ENCODE results near the gene VAV1.

VAV1 gene

GRCh38 chr19:6832412-6832811 lies 59.9 kb downstream of the VAV1 start:
- Histone ChIP-seq H3K9ac (ENCODE audit: low read length) (no peak overlapping the region), H3K36me3 (ENCODE audit: control insufficient read depth, insufficient read depth, low read length) (no peaks in the 10 kb centered on the region), H3K18ac (ENCODE audit: low read length) (no peak overlapping the region), H2AK5ac (ENCODE audit: low read length) (no peak overlapping the region), H4K5ac (ENCODE audit: low read length) (no peak overlapping the region), H3K4me2 (ENCODE audit: low read length) (no peak overlapping the region), H4K8ac (ENCODE audit: low read depth, low read length) (no peak overlapping the region), H3K27ac (ENCODE audit: low read depth, low read length) (no peak overlapping the region), H3K4me1 (ENCODE audit: control insufficient read depth, low read depth, low read length) (no peaks in the 10 kb centered on the region), H3K79me2 (ENCODE audit: control insufficient read depth, insufficient read depth, low read length) (no peaks in the 10 kb centered on the region), H3K23ac (ENCODE audit: low read length) (no peak overlapping the region), H3K4ac (ENCODE audit: low read depth, low read length) (no peak overlapping the region), H2BK5ac (ENCODE audit: low read length) (no peak overlapping the region), H3K27me3 (ENCODE audit: insufficient read depth, low read length, poor library complexity) (no peaks in the 10 kb centered on the region), H2BK120ac (ENCODE audit: low read depth, low read length) (no peak overlapping the region), H3K4me3 (ENCODE audit: low read length) (no peak overlapping the region), H2BK15ac (replicated peaks; ENCODE audit: low read depth) (no peak overlapping the region), H3K56ac (ENCODE audit: low read length) (no peak overlapping the region), H3K79me1 (ENCODE audit: low read length) (no peaks in the 10 kb centered on the region)
- WGBS (ENCODE audit: extremely low coverage, insufficient coverage, low lambda C conversion rate) = 100% methylated on average over 1 of the region's 1 CpG
- no peak for DNase-seq

GRCh38 chr19:6833166-6833790 lies 60.8 kb downstream of the VAV1 start:
- WGBS (ENCODE audit: extremely low coverage, insufficient coverage, low lambda C conversion rate) = no CpG with 5 or more reads among the region's 16 CpGs
- Histone ChIP-seq H3K23ac (ENCODE audit: low read length) (no peak overlapping the region), H3K27ac (ENCODE audit: low read depth, low read length) (no peak overlapping the region)

GRCh38 chr19:6834433-6834832 lies 61.9 kb downstream of the VAV1 start:
- H4K5ac ChIP-seq (ENCODE audit: low read length) = no peak overlapping the region
- no peak for DNase-seq
- no peaks in the 10 kb centered on the region for H3K79me2 ChIP-seq (ENCODE audit: control insufficient read depth, insufficient read depth, low read length)
- no peak overlapping the region for H3K9ac ChIP-seq (ENCODE audit: low read length)
- no peaks in the 10 kb centered on the region for H3K36me3 ChIP-seq (ENCODE audit: control insufficient read depth, insufficient read depth, low read length)
- H3K18ac ChIP-seq (ENCODE audit: low read length) = no peak overlapping the region
- no peak overlapping the region for H2AK5ac ChIP-seq (ENCODE audit: low read length)
- no peaks in the 10 kb centered on the region for H3K27me3 ChIP-seq (ENCODE audit: insufficient read depth, low read length, poor library complexity)
- H3K56ac ChIP-seq (ENCODE audit: low read length) = no peak overlapping the region
- no peak overlapping the region for H2BK15ac ChIP-seq (replicated peaks; ENCODE audit: low read depth)
- no CpG with 5 or more reads among the region's 2 CpGs for WGBS (ENCODE audit: extremely low coverage, insufficient coverage, low lambda C conversion rate)
- no peaks in the 10 kb centered on the region for H3K79me1 ChIP-seq (ENCODE audit: low read length)
- no peak overlapping the region for H3K4ac ChIP-seq (ENCODE audit: low read depth, low read length)
- H3K4me1 ChIP-seq (ENCODE audit: control insufficient read depth, low read depth, low read length) = no peaks in the 10 kb centered on the region
- no peak overlapping the region for H3K4me2 ChIP-seq (ENCODE audit: low read length)
- H2BK5ac ChIP-seq (ENCODE audit: low read length) = no peak overlapping the region
- H2BK120ac ChIP-seq (ENCODE audit: low read depth, low read length) = no peak overlapping the region
- no peak overlapping the region for H3K23ac ChIP-seq (ENCODE audit: low read length)
- no peak overlapping the region for H3K4me3 ChIP-seq (ENCODE audit: low read length)
- H3K27ac ChIP-seq (ENCODE audit: low read depth, low read length) = no peak overlapping the region
- H4K8ac ChIP-seq (ENCODE audit: low read depth, low read length) = no peak overlapping the region

More at GRCh38 chr19:6833166-6833790, 60.8 kb downstream of the VAV1 start:
- no peak for DNase-seq
- H4K5ac ChIP-seq (ENCODE audit: low read length) = no peak overlapping the region
- no peaks in the 10 kb centered on the region for H3K36me3 ChIP-seq (ENCODE audit: control insufficient read depth, insufficient read depth, low read length)
- no peak overlapping the region for H3K4ac ChIP-seq (ENCODE audit: low read depth, low read length)
- H3K18ac ChIP-seq (ENCODE audit: low read length) = no peak overlapping the region
- H2BK120ac ChIP-seq (ENCODE audit: low read depth, low read length) = no peak overlapping the region
- H3K79me2 ChIP-seq (ENCODE audit: control insufficient read depth, insufficient read depth, low read length) = no peaks in the 10 kb centered on the region
- H3K79me1 ChIP-seq (ENCODE audit: low read length) = no peaks in the 10 kb centered on the region
- no peaks in the 10 kb centered on the region for H3K27me3 ChIP-seq (ENCODE audit: insufficient read depth, low read length, poor library complexity)
- no peak overlapping the region for H3K4me2 ChIP-seq (ENCODE audit: low read length)
- no peak overlapping the region for H3K9ac ChIP-seq (ENCODE audit: low read length)
- H3K4me1 ChIP-seq (ENCODE audit: control insufficient read depth, low read depth, low read length) = no peaks in the 10 kb centered on the region
- H2BK15ac ChIP-seq (replicated peaks; ENCODE audit: low read depth) = no peak overlapping the region
- H3K56ac ChIP-seq (ENCODE audit: low read length) = no peak overlapping the region
- H2BK5ac ChIP-seq (ENCODE audit: low read length) = no peak overlapping the region
- H4K8ac ChIP-seq (ENCODE audit: low read depth, low read length) = no peak overlapping the region
- no peak overlapping the region for H3K4me3 ChIP-seq (ENCODE audit: low read length)
- no peak overlapping the region for H2AK5ac ChIP-seq (ENCODE audit: low read length)

- WGBS (ENCODE audit: extremely low coverage, insufficient coverage, low lambda C conversion rate) = no CpG with 5 or more reads among the region's 3 CpGs
- H3K56ac ChIP-seq (ENCODE audit: low read length) = no peak overlapping the region
- no peaks in the 10 kb centered on the region for H3K79me2 ChIP-seq (ENCODE audit: control insufficient read depth, insufficient read depth, low read length)
- no peak overlapping the region for H3K27ac ChIP-seq (ENCODE audit: low read depth, low read length)
- no peak overlapping the region for H3K18ac ChIP-seq (ENCODE audit: low read length)
- no peak for DNase-seq
- H2BK5ac ChIP-seq (ENCODE audit: low read length) = no peak overlapping the region
- no peak overlapping the region for H3K4me2 ChIP-seq (ENCODE audit: low read length)
- no peak overlapping the region for H2BK15ac ChIP-seq (replicated peaks; ENCODE audit: low read depth)
- H4K5ac ChIP-seq (ENCODE audit: low read length) = no peak overlapping the region
- H3K4me1 ChIP-seq (ENCODE audit: control insufficient read depth, low read depth, low read length) = no peaks in the 10 kb centered on the region
- no peak overlapping the region for H3K23ac ChIP-seq (ENCODE audit: low read length)
- H3K79me1 ChIP-seq (ENCODE audit: low read length) = no peaks in the 10 kb centered on the region
- no peak overlapping the region for H3K4ac ChIP-seq (ENCODE audit: low read depth, low read length)
- H2BK120ac ChIP-seq (ENCODE audit: low read depth, low read length) = no peak overlapping the region
- H3K27me3 ChIP-seq (ENCODE audit: insufficient read depth, low read length, poor library complexity) = no peaks in the 10 kb centered on the region
- no peak overlapping the region for H4K8ac ChIP-seq (ENCODE audit: low read depth, low read length)
- H3K4me3 ChIP-seq (ENCODE audit: low read length) = no peak overlapping the region
- H2AK5ac ChIP-seq (ENCODE audit: low read length) = no peak overlapping the region
- no peak overlapping the region for H3K9ac ChIP-seq (ENCODE audit: low read length)
- H3K36me3 ChIP-seq (ENCODE audit: control insufficient read depth, insufficient read depth, low read length) = no peaks in the 10 kb centered on the region
These were observed 63.0 kb downstream of the VAV1 start for GRCh38 chr19:6835501-6835900.

- no peak overlapping the region for H3K23ac ChIP-seq (ENCODE audit: low read length)
- H3K4me2 ChIP-seq (ENCODE audit: low read length) = no peak overlapping the region
- no peaks in the 10 kb centered on the region for H3K79me2 ChIP-seq (ENCODE audit: control insufficient read depth, insufficient read depth, low read length)
- H4K5ac ChIP-seq (ENCODE audit: low read length) = no peak overlapping the region
- H3K9ac ChIP-seq (ENCODE audit: low read length) = no peak overlapping the region
- DNase-seq = no peak
- H3K27me3 ChIP-seq (ENCODE audit: insufficient read depth, low read length, poor library complexity) = no peaks in the 10 kb centered on the region
- no CpG with 5 or more reads among the region's 2 CpGs for WGBS (ENCODE audit: extremely low coverage, insufficient coverage, low lambda C conversion rate)
- no peak overlapping the region for H3K27ac ChIP-seq (ENCODE audit: low read depth, low read length)
- H3K18ac ChIP-seq (ENCODE audit: low read length) = no peak overlapping the region
- H4K8ac ChIP-seq (ENCODE audit: low read depth, low read length) = no peak overlapping the region
- no peak overlapping the region for H2BK120ac ChIP-seq (ENCODE audit: low read depth, low read length)
- H3K56ac ChIP-seq (ENCODE audit: low read length) = no peak overlapping the region
- H2BK5ac ChIP-seq (ENCODE audit: low read length) = no peak overlapping the region
- no peak overlapping the region for H2AK5ac ChIP-seq (ENCODE audit: low read length)
- H3K4me3 ChIP-seq (ENCODE audit: low read length) = no peak overlapping the region
- no peak overlapping the region for H2BK15ac ChIP-seq (replicated peaks; ENCODE audit: low read depth)
- no peak overlapping the region for H3K4ac ChIP-seq (ENCODE audit: low read depth, low read length)
- no peaks in the 10 kb centered on the region for H3K79me1 ChIP-seq (ENCODE audit: low read length)
- H3K4me1 ChIP-seq (ENCODE audit: control insufficient read depth, low read depth, low read length) = no peaks in the 10 kb centered on the region
- H3K36me3 ChIP-seq (ENCODE audit: control insufficient read depth, insufficient read depth, low read length) = no peaks in the 10 kb centered on the region
These were observed 65.0 kb downstream of the VAV1 start for GRCh38 chr19:6837525-6837924.

- Histone ChIP-seq H3K23ac (ENCODE audit: low read length) (no peak overlapping the region), H4K5ac (ENCODE audit: low read length) (no peak overlapping the region), H3K4me1 (ENCODE audit: control insufficient read depth, low read depth, low read length) (no peaks in the 10 kb centered on the region), H3K4me3 (ENCODE audit: low read length) (no peak overlapping the region), H3K27me3 (ENCODE audit: insufficient read depth, low read length, poor library complexity) (no peaks in the 10 kb centered on the region), H2BK120ac (ENCODE audit: low read depth, low read length) (no peak overlapping the region), H2AK5ac (ENCODE audit: low read length) (no peak overlapping the region), H2BK5ac (ENCODE audit: low read length) (no peak overlapping the region), H3K9ac (ENCODE audit: low read length) (no peak overlapping the region), H3K4ac (ENCODE audit: low read depth, low read length) (no peak overlapping the region), H2BK15ac (replicated peaks; ENCODE audit: low read depth) (no peak overlapping the region), H3K4me2 (ENCODE audit: low read length) (no peak overlapping the region), H3K79me1 (ENCODE audit: low read length) (no peaks in the 10 kb centered on the region), H3K18ac (ENCODE audit: low read length) (no peak overlapping the region), H3K27ac (ENCODE audit: low read depth, low read length) (no peak overlapping the region), H4K8ac (ENCODE audit: low read depth, low read length) (no peak overlapping the region), H3K79me2 (ENCODE audit: control insufficient read depth, insufficient read depth, low read length) (no peaks in the 10 kb centered on the region), H3K36me3 (ENCODE audit: control insufficient read depth, insufficient read depth, low read length) (no peaks in the 10 kb centered on the region), H3K56ac (ENCODE audit: low read length) (no peak overlapping the region)
- WGBS (ENCODE audit: extremely low coverage, insufficient coverage, low lambda C conversion rate) = 100% methylated on average over 3 of the region's 3 CpGs
- DNase-seq = no peak
These were observed 65.7 kb downstream of the VAV1 start for GRCh38 chr19:6838062-6838655.
